A549 (cell line): ENCODE results near the gene SH3TC2. TPM values are rescaled to one million over a fixed set of nuclear protein-coding genes. Genes with fewer than 3 reads are reported as not detected.

ENCODE experiments used
- ATAC-seq, 2 experiments: fragments of 200-7000 bp in 1 of 2; fragments of >200 bp in 1 of 2; cut with Nextera tagmentation in 1 of 2; cut with Tn5 transposase in 1 of 2; 3 replicates each; pipeline versions ENCODE4 v1.8.0 to v1.9.1; 2018 to 2020; ENCODE audit warnings: mild to moderate bottlenecking in 1 of 2, moderate library complexity in 1 of 2
- CTCF ChIA-PET: fragments of 300-600 bp; sonication (Branson Sonifier 250); formaldehyde crosslinking; extraction: SDS; loops from one replicate; lab custom pipeline; 2021; ENCODE audit warnings: antibody characterized with exemption, inconsistent platforms; lab: Yijun Ruan, JAX
- POLR2A ChIA-PET: fragments of 350-600 bp; formaldehyde crosslinking; extraction: SDS; loops from one replicate; lab custom pipeline; 2021; ENCODE audit warnings: antibody characterized with exemption, inconsistent platforms; lab: Yijun Ruan, JAX
- DNase-seq, 2 experiments: peaks; one replicate each; pipeline versions ENCODE4 v3.0.0 to v3.0.0-alpha.2; 2011 to 2016; ENCODE audit warnings: low read depth in 1 of 2, low spot score in 1 of 2
- FAIRE-seq: peaks from 2 replicates; lab custom pipeline; 2011; peaks lifted over from hg19 to GRCh38; lab: Jason Lieb, UNC
- H3K27ac ChIP-seq, 2 experiments: fragments of >200 bp; sonication (Bioruptor Twin); formaldehyde crosslinking; 3 replicates each; pipeline ENCODE4 v1.5.1; 2016 to 2017
- H3K4me1 ChIP-seq: fragments of >200 bp; sonication (Bioruptor Twin); formaldehyde crosslinking; 3 replicates; pipeline ENCODE4 v1.6.1; 2016
- H3K4me2 ChIP-seq: fragments of >200 bp; sonication (Bioruptor Twin); formaldehyde crosslinking; 3 replicates; pipeline ENCODE4 v1.6.1; 2016
- H3K4me3 ChIP-seq: fragments of >200 bp; sonication (Bioruptor Twin); formaldehyde crosslinking; 3 replicates; pipeline ENCODE4 v1.5.1; 2016
- H3K9me3 ChIP-seq: fragments of >200 bp; sonication (Bioruptor Twin); formaldehyde crosslinking; 3 replicates; pipeline ENCODE4 v1.6.1; 2016
- BHLHE40 ChIP-seq: IDR thresholded peaks from 2 replicates; pipeline ENCODE4 v1.6.1; 2012; ENCODE audit warnings: low read depth, low read length, inconsistent platforms
- CEBPB ChIP-seq, 2 experiments: fragments of >200 bp in 1 of 2; sonication (Bioruptor Twin) in 1 of 2; formaldehyde crosslinking in 1 of 2; IDR thresholded peaks; 2 replicates each; pipeline ENCODE4 v1.6.1; 2012 to 2016
- CHD2 ChIP-seq: fragments of 150-350 bp; IDR thresholded peaks from 2 replicates; pipeline ENCODE4 v1.6.1; 2014; ENCODE audit warnings: low read length; ENCODE audit not compliant: partially characterized antibody
- EHMT2 ChIP-seq: fragments of 200-600 bp; sonication (generic); IDR thresholded peaks from 2 replicates; pipeline ENCODE4 v1.6.1; 2016; ENCODE audit warnings: antibody characterized with exemption, low read depth, mild to moderate bottlenecking, moderate library complexity
- EP300 ChIP-seq, 2 experiments: fragments of >200 bp; sonication (Bioruptor Twin); formaldehyde crosslinking; IDR thresholded peaks; 2 replicates in 1 of 2; 3 replicates in 1 of 2; pipeline ENCODE4 v1.6.1; 2016 to 2017
- FOXS1 ChIP-seq: fragments of 250-450 bp; sonication (Bioruptor Pico); IDR thresholded peaks from 2 replicates; pipeline ENCODE4 v1.5.0; 2020; ENCODE audit warnings: mild to moderate bottlenecking, moderate library complexity
- GATA3 ChIP-seq: IDR thresholded peaks from 2 replicates; pipeline ENCODE4 v1.6.1; 2012; ENCODE audit warnings: borderline replicate concordance
- KDM1A ChIP-seq: fragments of 200-600 bp; sonication (generic); IDR thresholded peaks from 2 replicates; pipeline ENCODE4 v1.6.1; 2016; ENCODE audit warnings: low read depth, mild to moderate bottlenecking
- KDM5A ChIP-seq: fragments of 200-600 bp; sonication (generic); IDR thresholded peaks from 2 replicates; pipeline ENCODE4 v1.6.1; 2016; ENCODE audit warnings: antibody characterized with exemption, mild to moderate bottlenecking
- MYC ChIP-seq: IDR thresholded peaks from 2 replicates; pipeline ENCODE4 v1.6.1; 2012; ENCODE audit warnings: mild to moderate bottlenecking, inconsistent platforms, low read length, improper control_type of control experiment, borderline replicate concordance
- NFE2L2 ChIP-seq: fragments of 150-350 bp; conservative IDR thresholded peaks from 2 replicates; pipeline ENCODE4 v1.6.1; 2014; ENCODE audit warnings: low read length
- NR3C1 ChIP-seq: fragments of >200 bp; sonication (Bioruptor Twin); formaldehyde crosslinking; IDR thresholded peaks from 3 replicates; pipeline ENCODE4 v1.6.1; 2017
- PHF8 ChIP-seq: fragments of 200-600 bp; sonication (generic); IDR thresholded peaks from 2 replicates; pipeline ENCODE4 v1.6.1; 2016; ENCODE audit warnings: low read depth, mild to moderate bottlenecking, antibody characterized with exemption, moderate library complexity, borderline replicate concordance
- SREBF2 ChIP-seq: fragments of 450-650 bp; IDR thresholded peaks from 2 replicates; pipeline ENCODE4 v1.6.1; 2014; ENCODE audit warnings: mild to moderate bottlenecking, moderate library complexity
- TFCP2L1 ChIP-seq: fragments of 250-450 bp; sonication (Bioruptor Pico); IDR thresholded peaks from 2 replicates; pipeline ENCODE4 v1.5.0; 2021; ENCODE audit warnings: mild to moderate bottlenecking
- TP53 ChIP-seq: fragments of 250-450 bp; sonication (Bioruptor Pico); IDR thresholded peaks from 2 replicates; pipeline ENCODE4 v1.5.0; 2021; ENCODE audit warnings: mild to moderate bottlenecking, moderate library complexity
- ZC3H11A ChIP-seq: fragments of 450-650 bp; IDR thresholded peaks from 2 replicates; pipeline ENCODE4 v1.6.1; 2014; ENCODE audit warnings: antibody characterized with exemption, mild to moderate bottlenecking
- WGBS: methylation state at CpG from one replicate; pipeline ENCODE4 v1.1.6; 2017; ENCODE audit errors: missing lambda C conversion rate; 5-methylcytosine and 5-hydroxymethylcytosine counted together
- polyA plus RNA-seq, 4 experiments: library from polyadenylated mRNA; depleted of rRNA in 3 of 4; stranded (reverse); fragments of >200 nt; fragmentation: RNase III in 1 of 4; extraction: RNeasy Plus Mini Kit Qiagen cat#74134 plus additional on column Dnase treatment in 1 of 4; gene quantifications; 2 replicates in 3 of 4; 3 replicates in 1 of 4; pipeline ENCODE4 v1.2.3, GENCODE V29; 2011 to 2017
- TF ChIP-seq, protein P1 (sequence below): IDR thresholded peaks from 2 replicates; pipeline ENCODE4 v1.6.1; 2012
- TF ChIP-seq, protein P2 (sequence below): fragments of >200 bp; sonication (Bioruptor Twin); formaldehyde crosslinking; IDR thresholded peaks from 2 replicates; pipeline ENCODE4 v1.6.1; 2016
- TF ChIP-seq, protein P3 (sequence below): fragments of >200 bp; sonication (Bioruptor Twin); formaldehyde crosslinking; IDR thresholded peaks from 3 replicates; pipeline ENCODE4 v1.6.1; 2016
- TF ChIP-seq, protein P4 (sequence below): fragments of 250-450 bp; sonication (Bioruptor Pico); IDR thresholded peaks from 2 replicates; pipeline ENCODE4 v1.5.0; 2021; ENCODE audit warnings: mild to moderate bottlenecking, moderate library complexity, borderline replicate concordance
- TF ChIP-seq, protein P5 (sequence below): fragments of 150-350 bp; IDR thresholded peaks from 2 replicates; pipeline ENCODE4 v1.6.1; 2014; ENCODE audit warnings: low read depth, mild to moderate bottlenecking, low read length

SH3TC2 gene
- polyA plus RNA-seq, 2 of the 4 experiments (the other 2 are of a cell fraction) = 0.06 to 0.34 TPM

DNA sequence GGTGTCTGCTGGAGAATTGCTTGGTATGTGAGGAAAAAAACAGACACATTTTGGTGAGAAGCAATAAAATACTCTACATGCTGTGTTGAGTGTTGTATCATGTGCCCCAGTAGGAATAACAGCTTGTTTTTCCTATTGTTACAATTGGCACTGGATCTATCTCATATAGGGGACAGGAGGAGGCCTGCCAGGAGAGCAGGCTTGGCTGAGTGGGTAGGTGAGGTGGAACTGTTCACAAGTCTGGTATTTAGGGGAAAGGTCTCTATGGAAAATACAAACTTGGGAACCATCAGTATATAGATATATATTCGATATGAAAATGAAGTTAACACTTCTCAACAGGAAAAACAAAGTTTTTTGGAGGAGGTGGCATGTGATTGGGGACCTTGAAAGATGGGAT lies 9.5 kb upstream of the SH3TC2 start:
- no peak overlapping the region for H3K27ac ChIP-seq
- CTCF ChIA-PET = interaction anchor here (0.7 to 2.2 kb wide), 4 partner anchors 24 to 340 kb away, joined by 3 to 7 read pairs (median 4); no protein-coding TSS in a partner anchor
- FAIRE-seq = no peak
- no peak overlapping the region for H3K4me2 ChIP-seq
- H3K4me1 ChIP-seq = no peaks in the 10 kb centered on the region
- ATAC-seq = no peak
- no peak overlapping the region for H3K4me3 ChIP-seq
- no peak for DNase-seq
- POLR2A ChIA-PET = no interaction called here
- TF ChIP-seq CEBPB (IDR thresholded peaks at IDR 0.05) (no peak), NR3C1 (no peak), NFE2L2 (no peak), TP53 (CRISPR knock-in tag) (no peak), TFCP2L1 (no peak), KDM5A (no peak), PHF8 (no peak), GATA3 (no peak), CHD2 (no peak), EP300 (IDR thresholded peaks at IDR 0.05) (no peak)
- TF ChIP-seq, protein P1, sequence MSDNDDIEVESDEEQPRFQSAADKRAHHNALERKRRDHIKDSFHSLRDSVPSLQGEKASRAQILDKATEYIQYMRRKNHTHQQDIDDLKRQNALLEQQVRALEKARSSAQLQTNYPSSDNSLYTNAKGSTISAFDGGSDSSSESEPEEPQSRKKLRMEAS = no peak
- 10% methylated on average over 1 of the region's 1 CpG for whole genome bisulfite sequencing
- no peaks in the 10 kb centered on the region for H3K9me3 ChIP-seq

DNA sequence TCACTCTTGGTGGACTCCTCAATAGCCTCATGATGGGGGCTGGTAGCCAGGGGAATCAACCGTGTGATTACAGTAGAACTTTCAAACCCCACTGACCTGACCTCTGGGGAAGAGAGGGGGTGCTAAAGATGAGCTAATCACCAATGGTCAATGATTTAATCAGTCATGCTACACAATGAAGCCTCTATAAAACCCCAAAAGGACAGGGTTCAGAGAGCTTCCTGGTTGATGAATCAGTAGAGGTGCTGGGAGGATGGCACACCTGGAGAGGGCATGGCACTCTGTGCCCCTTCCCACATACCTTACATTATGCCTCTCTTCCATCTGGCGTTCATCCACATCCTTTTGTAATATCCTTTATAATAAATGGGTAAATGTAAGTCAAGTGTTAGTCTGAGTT lies 8.9 kb upstream of the SH3TC2 start:
- Histone ChIP-seq H3K4me3 (no peak overlapping the region), H3K27ac (no peak overlapping the region), H3K4me1 (no peaks in the 10 kb centered on the region), H3K4me2 (no peak overlapping the region), H3K9me3 (no peaks in the 10 kb centered on the region)
- CTCF ChIA-PET = interaction anchor here (0.6 to 2.2 kb wide), 6 partner anchors 23 to 341 kb away, joined by 3 to 7 read pairs (median 3); no protein-coding TSS in a partner anchor
- ATAC-seq (no peak), FAIRE-seq (no peak), DNase-seq (no peak)
- WGBS = 30% methylated on average over 2 of the region's 2 CpGs
- TF ChIP-seq FOXS1 (CRISPR knock-in tag) (no peak), KDM1A (no peak), MYC (no peak), BHLHE40 (no peak), ZC3H11A (no peak), EHMT2 (no peak), SREBF2 (no peak), GATA3 (no peak)
- TF ChIP-seq, protein P2, sequence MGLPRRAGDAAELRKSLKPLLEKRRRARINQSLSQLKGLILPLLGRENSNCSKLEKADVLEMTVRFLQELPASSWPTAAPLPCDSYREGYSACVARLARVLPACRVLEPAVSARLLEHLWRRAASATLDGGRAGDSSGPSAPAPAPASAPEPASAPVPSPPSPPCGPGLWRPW = no peak
- TF ChIP-seq, protein P3, sequence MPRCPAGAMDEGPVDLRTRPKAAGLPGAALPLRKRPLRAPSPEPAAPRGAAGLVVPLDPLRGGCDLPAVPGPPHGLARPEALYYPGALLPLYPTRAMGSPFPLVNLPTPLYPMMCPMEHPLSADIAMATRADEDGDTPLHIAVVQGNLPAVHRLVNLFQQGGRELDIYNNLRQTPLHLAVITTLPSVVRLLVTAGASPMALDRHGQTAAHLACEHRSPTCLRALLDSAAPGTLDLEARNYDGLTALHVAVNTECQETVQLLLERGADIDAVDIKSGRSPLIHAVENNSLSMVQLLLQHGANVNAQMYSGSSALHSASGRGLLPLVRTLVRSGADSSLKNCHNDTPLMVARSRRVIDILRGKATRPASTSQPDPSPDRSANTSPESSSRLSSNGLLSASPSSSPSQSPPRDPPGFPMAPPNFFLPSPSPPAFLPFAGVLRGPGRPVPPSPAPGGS = no peak
- TF ChIP-seq, protein P4, sequence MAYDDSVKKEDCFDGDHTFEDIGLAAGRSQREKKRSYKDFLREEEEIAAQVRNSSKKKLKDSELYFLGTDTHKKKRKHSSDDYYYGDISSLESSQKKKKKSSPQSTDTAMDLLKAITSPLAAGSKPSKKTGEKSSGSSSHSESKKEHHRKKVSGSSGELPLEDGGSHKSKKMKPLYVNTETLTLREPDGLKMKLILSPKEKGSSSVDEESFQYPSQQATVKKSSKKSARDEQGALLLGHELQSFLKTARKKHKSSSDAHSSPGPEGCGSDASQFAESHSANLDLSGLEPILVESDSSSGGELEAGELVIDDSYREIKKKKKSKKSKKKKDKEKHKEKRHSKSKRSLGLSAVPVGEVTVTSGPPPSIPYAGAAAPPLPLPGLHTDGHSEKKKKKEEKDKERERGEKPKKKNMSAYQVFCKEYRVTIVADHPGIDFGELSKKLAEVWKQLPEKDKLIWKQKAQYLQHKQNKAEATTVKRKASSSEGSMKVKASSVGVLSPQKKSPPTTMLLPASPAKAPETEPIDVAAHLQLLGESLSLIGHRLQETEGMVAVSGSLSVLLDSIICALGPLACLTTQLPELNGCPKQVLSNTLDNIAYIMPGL (CRISPR knock-in tag) = no peak
- POLR2A ChIA-PET = no interaction called here

DNA sequence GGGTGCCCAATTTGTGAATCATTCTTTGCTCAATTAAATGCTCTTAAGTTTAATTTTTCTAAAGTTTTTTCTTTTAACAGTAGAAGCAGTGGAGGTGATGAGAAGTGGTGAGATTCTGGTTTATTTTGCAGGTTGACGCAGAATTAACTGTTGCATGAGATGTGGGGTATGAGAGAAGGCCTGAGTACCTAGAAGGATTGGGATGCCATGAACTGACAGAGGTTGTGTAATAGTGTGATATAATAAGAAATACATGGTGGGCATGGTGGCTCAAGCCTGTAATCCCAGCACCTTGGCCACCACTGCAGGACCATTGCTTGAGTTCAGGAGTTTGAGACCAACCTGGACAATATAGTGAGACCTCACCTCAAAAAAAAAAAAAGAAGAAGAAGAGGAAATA lies 8.4 kb upstream of the SH3TC2 start:
- H3K27ac ChIP-seq = no peak overlapping the region
- H3K4me3 ChIP-seq = no peak overlapping the region
- POLR2A ChIA-PET = no interaction called here
- no peaks in the 10 kb centered on the region for H3K4me1 ChIP-seq
- WGBS = 91% methylated on average over 1 of the region's 1 CpG
- no peak for ATAC-seq
- TF ChIP-seq, protein P5, sequence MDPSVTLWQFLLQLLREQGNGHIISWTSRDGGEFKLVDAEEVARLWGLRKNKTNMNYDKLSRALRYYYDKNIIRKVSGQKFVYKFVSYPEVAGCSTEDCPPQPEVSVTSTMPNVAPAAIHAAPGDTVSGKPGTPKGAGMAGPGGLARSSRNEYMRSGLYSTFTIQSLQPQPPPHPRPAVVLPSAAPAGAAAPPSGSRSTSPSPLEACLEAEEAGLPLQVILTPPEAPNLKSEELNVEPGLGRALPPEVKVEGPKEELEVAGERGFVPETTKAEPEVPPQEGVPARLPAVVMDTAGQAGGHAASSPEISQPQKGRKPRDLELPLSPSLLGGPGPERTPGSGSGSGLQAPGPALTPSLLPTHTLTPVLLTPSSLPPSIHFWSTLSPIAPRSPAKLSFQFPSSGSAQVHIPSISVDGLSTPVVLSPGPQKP = no peak
- TF ChIP-seq, all 56 proteins: peak for 0
- CTCF ChIA-PET = interaction anchor here (0.6 to 2.2 kb wide), 4 partner anchors 22 to 340 kb away, joined by 3 to 7 read pairs (median 4); no protein-coding TSS in a partner anchor
- FAIRE-seq (no peak), DNase-seq (no peak)
- H3K4me2 ChIP-seq = no peak overlapping the region
- H3K9me3 ChIP-seq = no peaks in the 10 kb centered on the region
